HG03159 (cell line): ENCODE data around the gene NFIX.
A peak's percentile ranks its signal among the peaks of the same experiment; 100 is the strongest.

Experiments
- ATAC-seq: cut with Tn5 transposase; IDR thresholded peaks from one replicate; pipeline ENCODE4 v1.9.1; 2021; ENCODE audit warnings: mild to moderate bottlenecking, moderate library complexity; ENCODE audit not compliant: unreplicated experiment

NFIX gene

GRCh38 chr19:13100841-13101589 is 105.7 kb downstream of the NFIX start:
- no peak for ATAC-seq

DNA sequence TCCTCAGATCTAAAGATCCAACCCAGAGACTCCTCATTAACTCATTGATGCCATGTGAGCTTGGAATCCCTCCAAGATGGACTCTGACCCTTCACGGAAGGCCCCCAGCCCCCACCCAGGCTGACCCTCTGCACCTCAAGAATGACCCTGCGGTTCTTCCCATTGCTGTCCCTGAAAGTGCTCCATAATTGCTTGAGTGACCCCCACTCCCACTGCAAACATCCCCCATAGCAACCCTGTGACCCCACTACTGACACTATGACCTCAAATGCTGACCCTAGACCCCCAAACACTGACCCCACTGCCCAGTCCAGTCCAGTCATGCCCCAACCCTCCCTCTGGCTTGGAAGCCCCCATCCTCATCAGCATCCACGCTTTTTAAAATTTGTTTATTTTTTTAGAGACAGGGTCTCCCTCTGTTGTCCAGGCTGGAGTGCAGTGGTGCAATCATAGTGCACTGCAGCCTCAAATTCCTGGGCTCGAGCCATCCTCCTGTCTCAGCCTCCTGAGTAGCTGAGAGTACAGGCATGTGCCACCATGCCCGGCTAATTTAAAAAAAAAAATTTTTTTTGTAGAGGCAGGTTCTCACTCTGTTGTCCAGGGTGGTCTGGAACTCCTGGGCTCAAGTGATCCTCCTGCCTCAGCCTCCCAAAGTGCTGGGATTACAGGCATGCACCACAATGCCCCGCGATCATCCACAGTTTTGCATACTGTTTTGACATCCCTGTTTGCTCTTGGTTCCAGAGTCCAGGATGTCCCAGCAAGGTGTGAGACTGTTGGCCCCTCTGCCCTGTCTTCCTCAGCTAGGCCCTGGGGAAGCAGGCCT is 106.5 kb downstream of the NFIX start:
- ATAC-seq, result no peak

- no peak for ATAC-seq
These were observed 107.1 kb downstream of the NFIX start for GRCh38 chr19:13102416-13102665.

- ATAC-seq, result no peak
These were observed 107.6 kb downstream of the NFIX start, which contains the start of gene LYL1 for GRCh38 chr19:13102666-13103580. Gene LYL1, minus strand, starts transcription at chr19:13102858. Its CDS starts 1,687 bp downstream, at chr19:13101171.

DNA sequence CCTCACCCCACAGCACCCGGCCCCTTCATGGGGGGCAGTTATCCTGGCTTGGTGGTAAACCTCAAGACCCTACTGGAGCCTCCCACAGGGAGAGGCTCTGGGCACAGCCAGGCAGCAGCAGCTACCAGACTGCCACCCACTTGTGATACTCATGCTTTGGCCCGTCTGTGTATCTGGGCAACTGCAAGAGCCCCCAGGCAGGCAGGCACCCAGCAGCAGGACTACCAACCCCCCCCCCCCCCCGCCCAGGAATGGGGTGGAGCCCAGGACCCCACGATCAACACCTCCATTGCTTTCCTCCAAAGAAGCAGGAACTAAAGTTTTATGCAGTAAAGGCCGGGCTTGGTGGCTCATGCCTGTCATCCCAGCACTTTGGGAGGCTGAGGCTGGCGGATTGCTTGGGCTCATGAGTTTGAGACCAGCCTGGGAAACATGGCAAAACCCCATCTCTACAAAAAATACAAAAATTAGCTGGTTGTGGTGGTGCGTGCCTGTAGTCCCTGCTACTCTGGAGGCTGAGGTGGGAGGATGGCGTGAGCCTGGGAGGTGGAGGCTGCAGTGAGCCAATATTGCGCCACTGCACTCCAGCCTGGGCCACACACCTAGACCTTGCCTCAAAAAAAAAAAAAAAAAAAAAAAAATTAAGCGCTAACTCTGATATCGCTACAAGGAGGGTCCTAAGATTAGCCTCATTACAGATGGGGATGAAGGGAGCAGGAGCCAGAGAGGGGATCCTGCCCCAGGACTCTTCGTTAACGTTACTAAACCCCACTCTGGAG is 108.5 kb downstream of the NFIX start:
- ATAC-seq, result no peak

DNA sequence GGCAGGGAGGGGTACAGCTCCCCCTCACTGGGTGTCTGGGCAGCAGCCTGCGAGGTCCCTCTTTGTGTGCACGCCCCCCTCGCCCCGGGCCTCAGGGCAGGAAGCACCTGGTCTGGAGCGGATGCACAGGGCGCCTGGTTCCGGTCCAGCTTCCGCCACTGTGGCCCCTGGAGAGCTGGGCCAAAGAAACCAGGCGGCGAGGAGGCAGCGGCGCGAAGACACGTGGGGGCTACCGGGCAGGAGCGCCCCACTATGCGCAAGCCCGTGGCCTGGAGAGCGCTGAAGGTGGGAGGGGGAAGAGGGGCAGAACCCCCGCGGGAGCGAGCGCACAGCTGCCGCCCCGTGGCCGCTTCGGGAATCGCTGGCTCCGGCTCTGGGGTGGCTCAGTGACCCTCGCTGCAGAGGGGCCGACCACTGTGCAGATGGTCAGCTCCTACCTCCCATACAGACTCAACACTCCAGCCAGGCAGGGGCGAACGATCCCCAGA is 109.1 kb downstream of the NFIX start:
- no peak for ATAC-seq

DNA sequence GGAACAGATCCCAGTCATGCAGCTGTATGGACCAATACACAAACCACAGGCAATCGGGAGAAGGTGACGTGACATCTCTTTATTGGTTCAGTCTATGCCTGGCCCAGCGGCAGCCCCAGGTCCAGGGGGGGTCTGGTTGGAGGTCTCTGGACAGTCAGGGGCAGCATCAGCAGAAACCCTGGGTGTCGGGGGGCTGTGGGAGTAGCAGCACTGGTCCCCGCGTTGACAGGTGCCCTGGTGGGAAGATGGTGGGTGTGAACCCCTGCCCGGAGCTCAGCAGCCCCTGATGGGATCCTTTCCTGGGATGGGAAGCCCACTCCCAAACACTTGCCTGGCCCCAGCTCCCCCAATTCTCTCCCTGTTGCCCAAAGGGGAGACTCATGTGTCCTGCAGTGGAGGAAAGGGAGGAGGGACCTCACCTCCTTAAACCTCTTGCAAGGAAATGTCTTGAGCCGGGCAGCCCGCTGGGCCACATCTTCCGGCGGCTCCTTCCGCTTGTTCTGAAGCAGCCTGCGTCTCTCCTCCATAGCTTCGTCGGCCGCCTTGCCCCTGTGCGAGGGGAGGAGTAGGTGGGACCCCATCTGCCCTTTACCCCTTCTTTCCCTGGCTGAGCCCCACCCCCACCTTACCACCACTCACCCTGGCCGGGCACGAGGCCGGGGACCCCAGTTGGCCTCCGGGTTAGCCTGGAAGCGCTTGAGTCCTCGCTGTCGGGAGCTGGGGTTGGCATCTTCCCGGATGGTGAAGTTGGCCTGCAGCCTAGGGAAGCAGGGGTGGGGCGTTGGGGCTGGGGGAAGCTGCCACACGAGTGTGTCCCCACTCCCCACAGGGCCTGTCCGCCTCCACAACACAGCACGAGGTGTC is 109.8 kb downstream of the NFIX start:
- no peak for ATAC-seq

- no peak for ATAC-seq
These were observed 114.3 kb downstream of the NFIX start for GRCh38 chr19:13109361-13110098.

DNA sequence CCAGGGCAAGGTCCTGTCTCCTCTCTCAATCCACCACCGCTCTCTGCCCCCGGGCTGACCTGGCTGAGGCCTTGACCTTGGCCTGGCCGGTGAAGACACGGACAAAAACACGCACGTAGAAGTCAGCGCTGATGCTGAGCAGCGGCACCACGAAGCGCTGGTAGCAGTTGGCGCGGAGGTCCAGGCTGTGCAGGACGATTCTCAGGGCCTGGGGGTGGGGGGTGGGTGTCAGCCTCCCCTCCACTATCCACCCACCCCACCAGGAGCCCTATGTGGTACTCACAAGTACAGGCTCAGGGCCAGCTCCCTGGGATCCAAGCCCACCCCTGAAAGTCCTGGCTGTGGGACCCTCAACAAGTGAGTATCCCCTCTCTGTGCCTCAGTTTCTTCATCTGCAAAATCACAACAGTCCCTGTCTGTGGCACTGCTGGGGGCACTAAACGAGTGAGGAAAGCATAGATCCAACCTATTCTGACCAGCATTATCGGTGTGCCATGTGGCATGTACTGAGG is 114.9 kb downstream of the NFIX start:
- ATAC-seq, result no peak

DNA sequence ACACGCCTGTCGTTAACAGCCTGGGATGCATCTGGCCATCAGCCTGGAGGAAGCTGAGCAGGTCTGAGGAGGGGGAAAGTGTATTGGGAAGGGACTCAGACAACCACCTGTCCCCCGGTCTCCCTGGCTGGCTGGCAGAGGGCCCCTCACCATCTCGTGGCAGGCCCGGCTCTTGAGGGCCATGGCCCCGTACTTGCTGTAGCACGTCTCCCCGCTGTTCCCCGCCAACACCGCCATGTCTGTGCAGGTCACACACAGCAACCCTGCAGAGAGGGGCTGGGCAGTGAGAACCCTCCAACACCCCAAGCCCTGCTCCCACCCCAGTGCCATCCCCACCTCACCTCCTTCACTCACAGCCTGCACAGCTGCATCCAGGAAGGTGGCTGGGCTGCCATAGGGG is 117.3 kb downstream of the NFIX start:
- no peak for ATAC-seq

DNA sequence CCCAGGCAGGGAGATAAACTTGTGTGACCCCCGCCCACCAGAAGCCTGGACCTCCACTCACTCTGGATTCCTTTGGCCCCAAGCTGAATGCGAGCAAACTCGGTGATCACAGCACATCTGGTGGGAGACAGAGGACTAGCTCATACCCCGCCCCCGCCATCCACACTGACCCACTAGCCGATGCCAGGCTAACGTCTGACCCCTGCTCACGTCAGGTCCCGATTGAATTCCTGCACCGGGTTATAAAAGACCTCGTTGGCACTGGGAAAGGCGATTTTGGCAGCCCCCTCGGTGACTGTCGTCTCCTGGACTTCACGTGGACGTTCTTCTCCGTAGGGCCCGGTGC is 120.6 kb downstream of the NFIX start:
- no peak for ATAC-seq

DNA sequence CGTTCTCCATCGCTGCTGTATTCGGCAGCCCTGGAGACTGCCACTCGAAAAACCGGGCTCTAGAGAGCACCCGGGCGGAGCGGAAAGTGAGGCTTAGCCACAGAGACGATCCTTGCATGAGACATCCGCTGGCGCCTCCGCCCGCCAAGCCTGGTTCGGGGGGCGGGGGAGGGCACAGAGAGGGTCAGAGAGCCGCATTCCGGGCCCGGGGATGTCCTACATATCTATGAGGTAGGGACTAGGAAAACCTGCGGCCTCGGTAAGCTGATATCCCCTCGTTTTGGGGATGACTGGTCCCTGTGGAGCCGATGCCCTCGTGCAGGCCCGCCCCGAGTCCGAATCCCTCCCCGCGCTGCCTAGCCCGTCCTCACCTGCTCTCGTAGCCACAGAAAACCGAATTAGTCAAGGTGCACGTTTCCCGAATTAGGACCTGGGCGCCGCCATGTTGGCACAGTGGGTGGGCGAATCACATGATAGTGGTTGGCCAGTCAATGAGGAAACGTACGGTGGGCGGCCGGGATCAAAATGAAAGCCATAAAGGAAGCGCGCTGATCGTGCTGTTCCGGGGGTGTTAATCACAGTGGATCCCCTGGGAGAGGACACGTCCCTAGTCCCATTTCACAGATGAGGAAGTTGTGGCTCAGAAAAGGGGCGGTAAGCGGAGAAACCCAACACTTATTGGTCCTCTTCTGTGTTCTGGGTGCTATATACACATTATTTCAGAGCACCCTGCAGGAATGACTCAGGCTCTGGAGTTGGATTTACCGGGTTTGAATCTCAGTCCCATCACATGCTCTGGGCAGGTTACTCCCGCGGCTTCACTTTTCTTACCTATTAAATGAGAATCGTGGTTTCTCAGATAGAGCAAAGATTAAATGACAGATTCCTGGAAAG is 121.3 kb downstream of the NFIX start, which contains the start of gene TRMT1:
Gene TRMT1, minus strand, starts transcription at position 459 of the 894 bp plus-strand sequence. Its CDS starts 341 bp downstream, at position 118.
- ATAC-seq, result peak; percentile 56

DNA sequence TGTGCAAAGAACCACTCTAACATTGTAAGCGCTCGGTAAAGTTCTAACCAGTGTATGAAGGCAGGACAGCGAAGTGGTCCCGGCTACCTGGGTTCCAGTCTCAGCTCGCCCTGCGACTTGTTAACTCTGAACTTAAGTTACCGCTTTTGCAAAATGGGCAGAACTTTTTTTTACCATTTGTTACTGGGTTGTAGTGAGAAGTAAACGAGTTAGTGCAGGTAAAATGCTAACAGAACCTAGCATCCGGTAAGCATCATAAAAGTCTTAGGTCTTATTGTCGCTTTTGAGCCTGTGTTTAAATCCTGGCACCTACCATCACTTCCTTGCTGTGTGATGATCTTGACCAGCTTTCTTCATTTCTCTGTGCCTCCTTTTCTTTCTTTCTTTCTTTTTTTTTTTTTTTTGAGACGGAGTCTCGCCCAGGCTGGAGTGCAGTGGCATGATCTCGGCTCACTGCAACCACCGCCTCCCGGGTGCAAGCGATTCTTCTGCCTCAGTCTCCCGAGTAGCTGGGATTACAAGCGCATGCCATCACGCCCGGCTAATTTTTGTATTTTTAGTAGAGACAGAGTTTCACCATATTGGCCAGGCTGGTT is 122.0 kb downstream of the NFIX start:
- ATAC-seq, result no peak

DNA sequence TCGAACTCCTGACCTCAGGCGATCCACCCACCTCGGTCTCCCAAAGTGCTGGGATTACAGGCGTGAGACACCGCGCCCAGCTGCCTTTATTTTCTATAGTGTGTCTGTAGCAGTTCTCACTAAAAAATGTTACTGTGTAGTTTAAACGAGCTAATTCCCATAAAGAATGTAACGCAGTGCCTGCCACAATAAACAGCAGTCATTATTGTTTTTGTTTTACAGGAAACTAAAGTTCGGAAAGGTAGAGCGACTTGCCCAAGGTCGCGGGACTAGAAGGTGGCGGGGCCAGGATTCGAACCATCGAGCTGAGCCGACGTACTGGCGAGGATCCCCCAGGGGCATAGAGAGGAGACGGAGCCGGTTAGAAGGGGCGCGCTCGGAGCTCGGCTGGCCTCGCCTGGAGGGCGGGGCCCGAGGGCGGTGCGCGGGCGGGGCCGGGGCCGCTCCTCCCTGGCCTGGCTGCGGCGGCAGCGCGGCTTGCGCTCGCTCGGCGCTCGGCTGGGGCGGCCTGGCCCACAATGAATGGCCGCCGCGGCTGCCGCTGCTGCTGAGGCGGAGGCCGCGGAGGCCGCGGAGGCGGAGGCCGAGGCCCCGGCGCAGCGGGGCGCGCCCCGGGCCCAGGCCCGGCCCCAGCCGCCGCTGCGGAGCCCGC is 122.6 kb downstream of the NFIX start, which contains the start of gene NACC1:
Gene NACC1, plus strand, starts transcription at position 493 of the 652 bp plus-strand sequence. CDS start 16,944 bp downstream, outside the sequence.
- peak; percentile 70 for ATAC-seq

GRCh38 chr19:13118424-13119193 is 123.3 kb downstream of the NFIX start:
- no peak for ATAC-seq

DNA sequence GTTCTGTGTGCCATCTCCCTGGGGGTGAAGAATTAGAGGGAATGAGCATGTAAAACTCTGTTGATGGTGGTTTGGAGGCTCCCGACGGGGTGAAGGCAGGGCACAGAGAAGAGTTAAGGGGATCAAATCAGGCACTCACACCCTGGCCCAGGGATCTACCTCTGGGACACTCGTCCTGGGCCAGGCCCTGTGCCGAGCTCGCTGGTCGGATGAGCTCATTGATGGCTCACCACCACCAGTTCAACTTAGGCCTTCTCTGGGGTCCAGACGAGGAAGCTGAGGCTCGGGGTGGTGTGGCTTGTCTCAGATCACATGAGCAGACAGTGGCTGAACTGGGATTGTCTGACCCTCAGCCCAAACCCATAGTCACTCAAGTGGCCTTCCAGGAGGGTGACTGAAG is 124.4 kb downstream of the NFIX start:
- ATAC-seq, result no peak
